Measurements from ENCODE around the gene PTPRN2.

The PTPRN2 gene

DNA sequence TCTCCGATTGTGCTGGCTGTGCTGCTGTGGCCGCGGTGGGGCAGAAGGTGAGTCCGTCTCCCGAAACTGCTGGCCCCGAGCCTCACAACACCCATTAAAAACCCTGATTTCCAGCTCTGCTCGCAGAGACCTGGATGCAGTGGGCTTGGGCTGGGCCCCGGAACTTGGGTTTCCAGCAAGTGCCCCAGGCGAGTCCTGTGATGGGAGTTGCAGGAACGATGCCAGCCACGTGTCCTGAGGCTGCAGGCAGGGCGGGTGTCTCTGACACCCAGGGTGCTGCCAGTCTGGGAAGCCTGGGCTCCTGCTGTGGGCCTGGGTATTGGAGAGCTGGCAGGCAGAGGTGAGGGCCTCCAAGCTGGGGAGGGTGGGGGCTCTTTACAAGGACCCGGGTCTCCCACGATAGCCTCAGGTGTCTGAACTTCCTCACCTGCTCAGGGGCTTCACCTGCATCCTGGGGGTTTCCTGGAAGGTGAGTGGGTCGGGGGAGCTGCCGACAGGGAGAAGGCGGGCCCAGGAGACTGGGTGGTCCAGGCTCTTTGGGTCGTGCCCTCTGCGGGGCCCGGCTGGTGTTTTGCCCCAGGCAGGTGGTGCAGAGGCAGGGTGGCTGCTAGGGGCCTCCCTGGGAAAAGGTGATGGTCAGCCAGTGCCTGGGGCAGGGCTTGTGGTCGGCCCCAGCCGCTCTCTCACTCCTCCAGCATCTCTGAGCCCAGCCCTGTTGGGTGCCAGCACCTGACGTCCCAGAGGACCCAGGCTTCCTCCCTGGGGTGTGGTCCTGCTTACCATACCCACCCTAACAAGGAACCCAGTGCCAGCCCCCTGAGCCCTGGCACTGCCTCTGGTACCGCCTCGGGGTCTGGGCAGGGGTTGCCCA is 1070.5 kb downstream of the PTPRN2 start:
- TF ChIP-seq, protein P1, sequence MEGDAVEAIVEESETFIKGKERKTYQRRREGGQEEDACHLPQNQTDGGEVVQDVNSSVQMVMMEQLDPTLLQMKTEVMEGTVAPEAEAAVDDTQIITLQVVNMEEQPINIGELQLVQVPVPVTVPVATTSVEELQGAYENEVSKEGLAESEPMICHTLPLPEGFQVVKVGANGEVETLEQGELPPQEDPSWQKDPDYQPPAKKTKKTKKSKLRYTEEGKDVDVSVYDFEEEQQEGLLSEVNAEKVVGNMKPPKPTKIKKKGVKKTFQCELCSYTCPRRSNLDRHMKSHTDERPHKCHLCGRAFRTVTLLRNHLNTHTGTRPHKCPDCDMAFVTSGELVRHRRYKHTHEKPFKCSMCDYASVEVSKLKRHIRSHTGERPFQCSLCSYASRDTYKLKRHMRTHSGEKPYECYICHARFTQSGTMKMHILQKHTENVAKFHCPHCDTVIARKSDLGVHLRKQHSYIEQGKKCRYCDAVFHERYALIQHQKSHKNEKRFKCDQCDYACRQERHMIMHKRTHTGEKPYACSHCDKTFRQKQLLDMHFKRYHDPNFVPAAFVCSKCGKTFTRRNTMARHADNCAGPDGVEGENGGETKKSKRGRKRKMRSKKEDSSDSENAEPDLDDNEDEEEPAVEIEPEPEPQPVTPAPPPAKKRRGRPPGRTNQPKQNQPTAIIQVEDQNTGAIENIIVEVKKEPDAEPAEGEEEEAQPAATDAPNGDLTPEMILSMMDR (IDR thresholded peaks at IDR 0.05; ENCODE audit: low read depth, low read length) = no peak
- DNase-seq (ENCODE audit: extremely low read depth, low read depth) = no peak

DNA sequence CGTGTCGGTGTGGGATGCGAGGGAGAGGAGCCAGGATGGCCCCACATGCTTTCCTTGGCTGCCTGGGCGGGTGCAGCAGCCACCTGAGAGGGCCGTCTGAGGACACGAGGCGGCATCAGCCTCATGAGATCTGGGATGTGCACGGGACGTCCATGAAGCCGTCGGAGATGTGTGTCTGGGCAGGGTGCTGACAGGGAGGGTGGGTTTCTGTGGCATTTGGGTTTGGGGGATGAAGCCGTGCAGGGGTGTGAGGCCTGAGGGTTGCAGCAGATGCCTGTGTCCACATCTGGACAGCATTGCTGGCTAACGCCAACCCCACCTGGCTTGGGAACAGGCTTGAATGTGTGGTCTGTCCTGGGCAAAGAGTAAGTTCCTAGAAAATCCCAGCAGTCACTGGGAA is 1071.3 kb downstream of the PTPRN2 start:
- TF ChIP-seq, protein P1 (IDR thresholded peaks at IDR 0.05; ENCODE audit: low read depth, low read length) = no peak
- DNase-seq (ENCODE audit: extremely low read depth, low read depth) = no peak

DNA sequence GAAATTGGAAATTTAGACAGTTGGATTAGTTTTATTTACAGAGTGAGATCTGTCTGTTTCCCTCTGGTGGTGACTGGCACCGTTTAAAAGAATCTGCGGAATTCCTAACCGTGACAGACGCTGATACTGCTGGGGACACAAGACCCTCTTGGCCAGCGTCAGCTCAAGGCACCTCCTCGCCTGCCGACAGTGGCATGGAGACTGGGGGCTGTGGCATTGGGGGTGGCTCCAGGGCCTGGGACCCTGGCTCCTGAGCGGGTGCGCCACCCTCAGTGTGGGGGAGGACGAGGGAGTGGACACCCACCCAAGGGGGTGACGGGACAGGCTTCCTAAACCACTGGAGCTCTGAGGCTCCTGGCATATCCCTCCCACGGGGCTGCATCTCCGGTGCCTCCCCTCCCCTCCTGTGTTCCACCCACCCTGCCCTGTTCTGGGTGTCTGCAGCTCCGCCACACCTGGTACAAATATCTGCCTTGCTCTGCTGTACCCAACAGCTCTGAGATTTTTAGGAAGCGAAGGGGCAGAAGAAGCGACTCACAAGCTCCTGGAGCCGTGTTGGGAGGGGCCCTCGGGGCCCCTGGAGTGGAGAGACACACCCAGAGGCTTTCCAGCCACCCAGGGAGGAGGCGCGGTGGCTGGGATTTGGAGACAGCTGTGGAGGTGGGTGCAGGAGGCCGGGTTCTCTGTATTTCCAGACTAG is 1072.1 kb downstream of the PTPRN2 start:
- TF ChIP-seq, protein P1 (IDR thresholded peaks at IDR 0.05; ENCODE audit: low read depth, low read length) = no peak
- DNase-seq (ENCODE audit: extremely low read depth, low read depth) = no peak

DNA sequence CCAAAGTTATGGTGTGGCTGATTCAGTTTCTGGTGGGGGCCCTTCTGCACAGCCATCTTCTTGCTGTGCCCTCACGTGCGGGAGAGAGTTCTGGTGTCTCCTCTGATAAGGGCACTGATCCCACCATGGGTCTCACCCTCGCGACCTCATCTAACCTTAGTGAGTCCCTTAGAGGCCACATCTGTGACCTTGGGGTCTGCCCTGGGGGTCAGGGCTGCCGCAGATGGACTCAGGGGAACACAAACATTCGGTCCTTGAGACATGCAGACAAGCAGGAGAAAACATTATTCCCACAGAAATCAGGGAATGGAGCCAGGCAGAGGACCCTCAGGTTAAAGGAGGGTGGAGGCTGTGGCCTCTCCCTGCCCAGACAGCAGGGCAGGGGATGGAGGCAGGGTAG is 1072.9 kb downstream of the PTPRN2 start:
- TF ChIP-seq, protein P1 (IDR thresholded peaks at IDR 0.05; ENCODE audit: low read depth, low read length) = no peak
- DNase-seq (ENCODE audit: extremely low read depth, low read depth) = no peak

DNA sequence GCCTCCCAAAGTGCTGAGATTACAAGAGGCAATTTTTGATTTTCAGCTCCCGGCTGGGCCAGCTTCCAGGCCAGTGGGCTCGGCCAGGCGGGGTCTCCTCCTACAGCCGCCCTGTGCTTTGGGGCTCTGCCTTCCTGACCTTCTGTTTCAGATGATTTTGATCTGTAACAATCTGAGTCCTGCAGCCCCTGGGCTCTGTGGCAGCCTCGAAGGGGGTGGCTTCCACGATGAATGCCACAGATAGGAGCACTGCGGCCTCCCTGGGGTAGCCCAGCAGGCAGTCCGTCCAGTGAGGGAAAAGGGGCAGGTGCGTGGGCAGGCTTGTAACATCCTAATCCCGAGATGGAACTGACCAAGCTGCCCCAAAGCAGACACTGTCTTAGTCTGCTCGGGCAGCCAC is 1073.3 kb downstream of the PTPRN2 start:
- no peak for DNase-seq (ENCODE audit: extremely low read depth, low read depth)
- TF ChIP-seq, protein P1 (IDR thresholded peaks at IDR 0.05; ENCODE audit: low read depth, low read length) = no peak

DNA sequence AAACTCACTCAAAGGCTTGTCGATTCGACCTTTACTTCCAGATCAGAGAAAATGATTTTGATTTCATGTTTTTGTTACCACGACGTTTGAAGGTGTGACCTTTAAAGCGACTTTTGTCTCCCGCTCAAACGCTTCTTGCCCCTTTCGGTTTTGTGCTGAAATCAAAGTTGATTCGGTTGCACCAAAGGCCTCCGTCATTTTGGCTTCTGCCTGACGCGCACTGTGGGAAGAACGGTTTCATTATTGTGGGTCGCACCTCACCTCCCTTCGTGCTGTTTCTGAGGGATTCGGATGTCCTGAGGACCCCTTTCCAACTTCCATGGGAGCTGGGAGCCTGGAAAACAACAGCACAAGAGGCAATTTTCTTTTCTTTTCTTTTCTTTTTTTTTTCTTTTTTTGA is 1073.9 kb downstream of the PTPRN2 start:
- TF ChIP-seq, protein P1 (IDR thresholded peaks at IDR 0.05; ENCODE audit: low read depth, low read length) = no peak

DNA sequence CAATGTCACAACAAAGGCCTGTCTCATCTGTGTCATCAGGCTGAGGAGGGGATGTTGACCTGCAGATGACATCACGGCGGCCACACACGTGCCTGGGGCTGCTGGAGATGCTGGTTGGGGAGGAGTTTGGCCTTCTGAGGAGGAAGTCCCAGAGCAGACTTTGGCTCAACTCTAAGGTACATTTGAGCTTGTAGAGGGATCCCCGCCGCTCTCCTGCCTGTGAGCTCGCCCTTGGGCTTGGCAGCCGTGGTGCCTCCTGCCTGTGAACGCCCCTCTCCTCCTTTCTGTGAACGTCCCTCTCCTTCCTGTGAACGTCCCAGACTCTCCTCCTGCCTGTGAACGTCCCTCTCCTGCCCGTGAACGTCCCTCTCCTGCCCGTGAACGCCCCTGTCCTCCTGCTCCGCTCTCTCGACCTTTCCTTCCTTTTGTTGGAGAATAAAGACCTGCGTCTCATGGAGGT is 1074.4 kb downstream of the PTPRN2 start:
- TF ChIP-seq, protein P1 (IDR thresholded peaks at IDR 0.05; ENCODE audit: low read depth, low read length) = no peak
- no peak for DNase-seq (ENCODE audit: extremely low read depth, low read depth)

More for the DNA sequence above, 1073.9 kb downstream of the PTPRN2 start:
- DNase-seq (ENCODE audit: extremely low read depth, low read depth) = no peak

All from AG09319 (cell line).